Activated CD4-positive, alpha-beta T cell treated with anti-CD3 and anti-CD28 coated beads, Interleukin-2, amount 50 U/mL, for 16 hours (primary cell): ENCODE results near the gene BABAM2.
"Not testable (repeated sequence)": the region's sequence is repeated elsewhere in the genome, so short reads cannot be mapped to it uniquely, and the experiment has no call there.

Source experiments
- DNase-seq: peaks from one replicate; pipeline ENCODE4 v3.0.0-alpha.2; 2020

Gene BABAM2

GRCh38 chr2:28219758-28220368, 329.3 kb downstream of the BABAM2 start:
- no peak for DNase-seq

- no peak for DNase-seq
Measured at GRCh38 chr2:28224648-28225472, 334.3 kb downstream of the BABAM2 start.

GRCh38 chr2:28225473-28226080, 335.0 kb downstream of the BABAM2 start:
- no peak for DNase-seq

GRCh38 chr2:28226558-28226957, 336.0 kb downstream of the BABAM2 start:
- DNase-seq, result no peak

- no peak for DNase-seq
Measured at GRCh38 chr2:28227498-28227897, 337.0 kb downstream of the BABAM2 start.

GRCh38 chr2:28228434-28228995, 338.0 kb downstream of the BABAM2 start:
- DNase-seq, result no peak

GRCh38 chr2:28231110-28231631, 340.6 kb downstream of the BABAM2 start:
- no peak for DNase-seq

GRCh38 chr2:28232295-28232694, 341.8 kb downstream of the BABAM2 start:
- DNase-seq, result no peak

GRCh38 chr2:28233164-28233676, 342.7 kb downstream of the BABAM2 start:
- no peak for DNase-seq

- DNase-seq, result no peak
Measured at GRCh38 chr2:28234807-28235206, 344.3 kb downstream of the BABAM2 start.

GRCh38 chr2:28239207-28239606, 348.7 kb downstream of the BABAM2 start:
- no peak for DNase-seq

- no peak for DNase-seq
Measured at GRCh38 chr2:28240937-28241336, 350.4 kb downstream of the BABAM2 start.

GRCh38 chr2:28247290-28247689, 356.8 kb downstream of the BABAM2 start:
- no peak for DNase-seq

- no peak for DNase-seq
Measured at GRCh38 chr2:28247734-28248133, 357.2 kb downstream of the BABAM2 start.

- no peak for DNase-seq
Measured at GRCh38 chr2:28248511-28248910, 358.0 kb downstream of the BABAM2 start.

- DNase-seq, result no peak
Measured at GRCh38 chr2:28250006-28250405, 359.5 kb downstream of the BABAM2 start.

- DNase-seq, result peak; percentile 75
Measured at GRCh38 chr2:28251337-28251736, 360.8 kb downstream of the BABAM2 start.

- DNase-seq, result peak; percentile 91
Measured at GRCh38 chr2:28252311-28252710, 361.8 kb downstream of the BABAM2 start.

GRCh38 chr2:28253543-28253942, 363.0 kb downstream of the BABAM2 start:
- DNase-seq, result no peak

GRCh38 chr2:28255231-28255630, 364.7 kb downstream of the BABAM2 start:
- DNase-seq, result not testable (repeated sequence)

- DNase-seq, result no peak
Measured at GRCh38 chr2:28257182-28257581, 366.7 kb downstream of the BABAM2 start.

GRCh38 chr2:28259226-28259625, 368.7 kb downstream of the BABAM2 start:
- not testable (repeated sequence) for DNase-seq

GRCh38 chr2:28263690-28264089, 373.2 kb downstream of the BABAM2 start:
- no peak for DNase-seq
